GM18861 (cell line): Measurements from ENCODE around the gene TOGARAM1.

ENCODE experiments used
- ATAC-seq: cut with Tn5 transposase; IDR thresholded peaks from one replicate; pipeline ENCODE4 v1.9.1; 2021; ENCODE audit not compliant: unreplicated experiment

Gene TOGARAM1

DNA sequence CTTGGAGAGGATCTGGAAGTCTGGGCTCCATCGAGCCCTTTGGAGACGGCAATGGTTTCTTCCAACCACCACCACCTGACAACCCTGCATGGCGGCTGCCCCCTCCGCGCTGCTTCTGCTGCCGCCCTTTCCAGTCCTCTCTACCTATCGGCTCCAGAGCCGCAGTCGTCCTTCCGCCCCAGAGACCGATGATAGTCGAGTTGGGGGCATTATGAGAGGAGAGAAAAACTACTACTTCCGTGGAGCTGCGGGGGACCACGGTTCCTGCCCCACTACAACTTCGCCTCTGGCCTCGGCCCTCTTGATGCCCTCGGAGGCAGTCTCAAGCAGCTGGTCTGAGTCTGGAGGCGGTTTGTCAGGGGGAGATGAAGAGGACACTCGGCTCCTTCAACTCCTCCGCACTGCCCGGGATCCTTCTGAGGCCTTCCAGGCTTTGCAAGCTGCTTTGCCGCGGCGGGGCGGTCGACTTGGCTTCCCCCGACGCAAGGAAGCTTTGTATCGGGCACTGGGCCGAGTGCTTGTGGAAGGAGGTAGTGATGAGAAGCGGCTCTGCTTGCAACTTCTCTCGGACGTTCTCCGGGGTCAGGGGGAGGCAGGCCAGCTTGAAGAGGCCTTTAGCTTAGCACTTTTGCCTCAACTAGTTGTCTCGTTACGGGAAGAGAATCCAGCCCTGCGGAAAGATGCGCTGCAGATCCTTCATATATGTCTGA, 499 bp downstream of the TOGARAM1 start:
- ATAC-seq, result peak; percentile 10

DNA sequence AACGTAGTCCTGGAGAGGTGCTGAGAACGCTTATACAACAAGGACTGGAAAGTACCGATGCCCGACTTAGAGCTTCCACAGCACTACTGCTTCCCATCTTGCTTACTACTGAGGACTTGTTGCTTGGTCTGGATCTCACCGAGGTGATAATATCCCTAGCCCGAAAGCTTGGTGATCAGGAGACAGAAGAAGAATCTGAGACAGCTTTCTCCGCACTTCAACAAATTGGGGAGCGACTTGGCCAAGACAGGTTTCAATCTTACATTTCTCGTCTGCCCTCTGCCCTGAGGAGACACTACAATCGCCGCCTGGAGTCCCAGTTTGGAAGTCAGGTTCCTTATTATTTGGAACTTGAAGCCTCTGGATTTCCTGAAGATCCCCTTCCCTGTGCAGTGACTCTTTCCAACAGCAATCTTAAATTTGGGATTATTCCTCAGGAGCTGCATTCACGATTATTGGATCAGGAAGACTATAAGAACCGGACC, 1.1 kb downstream of the TOGARAM1 start:
- no peak for ATAC-seq

DNA sequence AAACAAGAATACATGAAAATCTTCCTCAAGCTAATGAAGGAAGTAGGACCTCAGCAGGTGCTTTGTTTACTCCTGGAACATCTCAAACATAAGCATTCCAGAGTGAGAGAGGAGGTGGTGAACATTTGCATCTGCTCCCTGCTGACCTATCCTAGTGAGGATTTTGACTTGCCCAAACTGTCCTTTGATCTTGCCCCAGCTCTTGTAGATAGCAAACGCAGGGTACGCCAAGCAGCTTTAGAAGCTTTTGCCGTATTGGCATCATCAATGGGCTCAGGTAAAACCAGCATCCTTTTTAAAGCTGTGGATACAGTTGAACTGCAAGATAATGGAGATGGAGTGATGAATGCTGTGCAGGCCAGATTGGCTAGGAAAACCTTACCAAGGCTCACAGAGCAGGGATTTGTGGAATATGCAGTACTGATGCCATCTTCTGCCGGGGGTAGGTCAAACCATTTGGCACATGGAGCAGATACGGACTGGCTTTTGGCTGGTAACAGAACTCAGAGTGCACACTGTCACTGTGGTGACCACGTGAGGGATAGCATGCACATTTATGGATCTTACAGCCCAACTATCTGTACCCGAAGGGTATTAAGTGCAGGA, 1.9 kb downstream of the TOGARAM1 start:
- no peak for ATAC-seq

DNA sequence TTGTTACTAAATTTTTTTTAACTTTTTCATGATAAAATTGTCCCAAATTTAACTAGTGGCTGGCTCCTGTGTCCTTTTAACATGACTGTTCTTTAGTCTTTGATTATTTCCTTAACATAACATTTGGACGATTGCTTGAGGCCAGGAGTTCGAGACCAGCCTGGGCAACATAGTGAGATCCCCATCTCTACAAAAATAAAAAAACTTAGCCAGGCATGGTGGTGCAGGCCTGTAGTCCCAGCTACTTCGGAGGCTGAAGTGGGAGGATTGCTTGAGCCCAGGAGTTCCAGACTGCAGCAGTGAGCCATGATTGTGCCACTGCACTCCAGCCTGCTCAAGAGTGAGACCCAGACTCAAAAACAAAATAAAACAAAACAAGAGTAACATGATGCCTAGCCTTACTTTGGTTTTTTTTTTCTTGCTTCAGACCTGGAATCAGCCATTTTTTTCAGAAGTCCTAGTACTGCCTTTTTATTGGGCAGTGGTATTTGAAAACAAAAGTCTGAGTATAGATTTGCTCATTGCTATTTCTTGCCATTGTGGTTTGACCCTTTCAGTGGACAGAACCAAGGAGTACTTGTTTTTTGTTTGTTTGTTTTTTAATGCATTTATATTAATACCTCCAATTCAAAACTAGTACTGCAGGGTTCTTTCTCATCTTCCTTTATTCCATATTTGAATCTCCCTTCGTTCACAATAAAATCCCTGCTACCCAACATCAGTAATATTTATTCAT, 4.8 kb downstream of the TOGARAM1 start:
- no peak for ATAC-seq

DNA sequence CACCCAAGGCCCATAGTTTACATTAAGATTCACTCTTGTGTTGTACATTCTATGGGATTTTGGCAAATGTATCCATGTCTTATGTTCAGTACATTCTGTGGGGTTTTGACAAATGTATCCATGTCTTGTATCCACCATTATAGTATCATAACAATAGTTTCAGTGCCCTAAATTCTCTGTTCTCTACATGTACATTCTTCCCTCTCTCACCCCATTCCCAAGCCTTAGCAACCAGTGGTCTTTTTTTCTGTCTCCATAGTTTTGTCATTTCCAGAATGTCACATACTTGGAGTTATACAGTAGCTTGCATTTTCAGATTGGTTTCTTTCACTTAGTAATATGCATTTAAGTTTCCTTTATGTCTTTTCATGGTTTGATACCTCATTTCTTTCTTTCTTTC, 6.7 kb downstream of the TOGARAM1 start:
- no peak for ATAC-seq

DNA sequence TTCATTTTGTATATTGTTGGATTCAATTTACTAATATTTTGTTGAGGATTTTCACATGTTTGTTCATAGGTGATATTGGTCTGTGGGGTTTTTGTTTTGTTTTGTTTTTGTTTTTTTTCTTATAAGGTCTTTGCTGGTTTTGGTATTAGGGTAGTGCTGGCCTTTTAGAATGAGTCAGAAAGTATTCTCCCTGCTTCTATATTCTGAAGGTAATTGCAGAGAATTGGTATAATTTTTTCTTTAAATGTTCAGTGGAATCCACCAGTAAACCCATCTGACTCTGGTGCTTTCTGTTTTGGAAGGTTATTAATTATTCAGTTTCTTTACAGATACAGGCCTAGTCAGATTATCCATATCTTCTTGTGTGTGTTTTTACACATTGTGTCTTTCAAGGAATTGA, 8.9 kb downstream of the TOGARAM1 start:
- ATAC-seq, result no peak

DNA sequence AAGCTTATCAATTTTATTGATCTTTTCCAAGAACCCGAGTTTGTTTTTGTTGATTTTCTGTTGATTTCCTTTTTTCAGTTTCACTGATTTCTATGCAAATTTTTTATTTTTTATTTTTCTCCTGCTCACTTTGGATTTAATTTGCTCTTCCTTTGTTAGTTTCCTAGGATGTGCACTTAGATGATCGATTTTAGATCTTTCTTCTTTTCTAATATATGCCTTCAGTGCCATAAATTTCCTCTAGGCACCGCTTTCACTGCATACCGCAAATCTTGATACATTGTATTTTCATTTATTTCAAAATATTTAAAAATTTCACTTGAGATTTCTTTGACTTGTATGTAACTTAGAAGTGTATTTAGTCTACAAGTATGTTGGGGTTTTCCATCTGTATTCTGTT, 9.5 kb downstream of the TOGARAM1 start:
- ATAC-seq, result no peak

DNA sequence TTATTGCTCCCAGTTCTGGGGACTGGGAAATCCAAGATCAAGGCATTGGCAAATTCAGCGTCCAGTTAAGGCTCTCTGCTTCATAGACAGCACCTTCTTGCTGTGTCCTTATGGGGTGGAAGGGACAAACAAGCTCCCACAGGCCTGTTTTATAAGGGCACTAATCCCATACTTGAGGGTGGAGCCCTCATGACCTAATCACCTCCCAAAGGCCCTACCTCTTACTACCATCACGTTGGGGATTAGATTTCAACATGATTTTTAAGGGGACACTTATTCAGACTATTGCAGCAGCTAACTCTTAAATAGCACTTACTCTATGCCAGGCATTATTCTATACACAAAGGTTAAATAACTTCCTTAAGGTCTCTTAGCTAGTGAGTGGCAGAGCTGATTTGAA, 17.3 kb downstream of the TOGARAM1 start:
- ATAC-seq, result no peak

DNA sequence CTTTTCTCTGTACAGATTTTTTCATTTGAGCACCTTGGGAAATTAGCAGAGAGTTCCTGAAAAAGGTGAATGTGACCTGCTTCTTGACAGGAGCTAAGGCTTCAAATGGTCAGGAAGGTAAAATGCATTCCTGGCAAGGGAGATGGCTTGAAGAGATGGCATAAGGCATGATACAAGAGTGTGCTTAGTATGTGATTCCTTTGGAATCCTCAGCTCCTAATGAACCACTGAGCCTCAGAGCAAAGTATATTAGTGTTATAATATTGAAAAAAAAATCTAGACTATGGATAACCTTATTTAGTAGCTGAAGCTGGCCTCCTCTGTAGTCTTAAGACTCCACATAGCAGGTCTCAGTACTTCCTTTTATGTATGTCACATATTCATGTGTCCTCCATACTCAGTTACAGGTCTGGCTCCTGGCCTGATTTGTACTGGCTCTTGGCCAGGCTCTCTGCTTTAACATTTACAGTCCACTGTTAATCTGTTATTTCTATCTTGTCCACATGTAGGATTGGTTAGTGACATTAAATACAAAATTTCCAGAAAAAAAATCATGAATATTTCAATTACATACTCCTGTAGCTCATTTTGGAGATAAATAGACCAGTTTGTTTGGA, 17.9 kb downstream of the TOGARAM1 start:
- ATAC-seq, result no peak

DNA sequence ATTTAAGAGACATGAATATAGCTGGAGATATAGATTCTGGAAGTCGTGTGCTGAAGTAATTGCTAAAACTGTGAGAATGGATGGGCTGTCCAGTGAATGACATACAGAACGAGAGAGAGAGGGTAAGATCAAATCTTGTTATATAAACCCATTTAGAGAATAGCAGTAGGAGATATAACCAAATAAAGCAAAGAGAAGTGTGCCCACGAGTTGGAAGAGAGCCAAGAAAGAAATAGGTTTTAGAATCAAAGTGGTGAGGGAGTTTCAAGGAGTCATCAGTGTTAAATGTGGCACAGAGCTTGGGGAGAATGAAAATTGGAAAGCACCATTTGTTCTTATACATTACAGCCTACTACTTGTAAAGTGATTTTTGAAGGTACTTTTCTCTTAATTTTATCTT, 19.2 kb downstream of the TOGARAM1 start:
- ATAC-seq, result no peak

DNA sequence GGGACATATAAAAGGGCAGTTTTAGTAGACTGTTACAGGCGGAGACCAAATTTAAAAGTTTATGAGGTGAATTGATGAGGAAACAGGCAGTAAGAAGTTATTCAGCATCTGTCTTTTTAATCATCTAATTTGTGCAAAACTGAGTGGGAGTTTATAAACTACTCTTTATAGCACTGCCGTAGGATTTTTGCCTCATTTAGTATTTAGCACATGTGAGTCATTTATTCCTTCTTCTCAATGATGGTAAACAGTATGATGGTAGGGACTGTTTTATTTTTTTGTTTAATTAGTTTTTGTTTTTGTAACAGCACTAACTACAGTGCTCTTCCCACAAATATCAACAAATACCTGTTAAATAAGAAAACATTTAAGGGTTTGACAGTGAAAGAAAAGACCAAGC, 20.6 kb downstream of the TOGARAM1 start:
- no peak for ATAC-seq

DNA sequence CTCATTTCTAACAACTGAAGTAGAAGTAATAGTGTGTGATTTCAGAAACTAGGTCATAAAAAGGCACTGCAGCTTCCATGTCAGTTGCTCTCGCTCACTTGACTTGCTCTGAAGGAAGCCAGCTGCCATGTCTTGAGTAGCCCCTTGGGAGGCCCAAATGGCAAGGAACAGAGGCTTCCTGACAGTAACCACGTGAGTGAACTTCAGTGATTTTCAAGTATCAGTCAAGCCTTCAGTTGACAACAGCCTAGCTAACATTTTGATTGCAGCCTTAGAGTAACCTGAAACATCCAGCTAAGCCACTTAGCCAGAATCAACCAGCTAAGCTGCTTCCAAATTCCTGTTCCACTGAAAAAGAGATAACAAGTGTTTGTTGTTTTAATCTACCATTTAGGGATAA, 26.7 kb downstream of the TOGARAM1 start:
- ATAC-seq, result no peak

DNA sequence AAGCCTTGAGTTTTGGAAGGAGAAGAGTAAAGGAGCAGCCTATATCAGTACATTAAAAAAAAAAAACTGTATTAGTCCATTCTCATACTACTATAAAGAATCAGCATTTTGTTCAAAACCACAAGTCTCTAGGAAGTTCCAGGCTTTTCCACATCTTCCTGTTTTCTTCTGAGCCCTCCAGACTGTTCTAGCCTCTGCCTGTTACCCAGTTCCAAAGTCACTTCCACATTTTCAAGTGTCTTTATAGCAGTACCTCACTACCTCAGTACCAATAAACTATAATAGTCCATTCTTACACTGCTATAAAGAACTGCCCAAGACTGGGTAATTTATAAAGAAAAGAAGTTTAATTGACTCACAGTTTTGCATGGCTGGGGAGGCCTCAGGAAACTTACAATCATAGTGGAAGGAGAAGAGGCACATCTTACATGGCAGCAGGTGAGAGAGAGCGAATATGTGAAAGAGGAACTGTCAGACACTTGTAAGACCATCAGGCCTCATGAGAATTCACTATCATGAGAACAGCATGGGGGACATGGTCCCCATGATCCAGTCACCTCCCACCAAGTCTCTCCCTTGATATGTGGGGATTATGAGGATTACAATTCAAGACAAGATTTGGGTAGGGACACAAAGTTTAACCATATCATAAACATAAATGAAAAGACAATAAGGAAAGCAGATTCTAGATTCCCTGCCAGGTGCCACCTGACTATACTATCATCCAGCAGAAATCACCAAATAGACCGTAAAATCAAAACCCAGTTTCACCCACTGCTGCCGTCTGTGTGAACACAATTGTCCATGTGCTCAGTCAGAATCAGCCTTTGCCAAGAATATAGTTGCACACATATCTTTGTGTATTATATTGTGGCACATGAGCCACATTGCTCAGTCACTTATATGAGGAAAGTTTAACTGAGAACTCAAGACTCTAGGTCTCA, 27.8 kb downstream of the TOGARAM1 start:
- ATAC-seq, result no peak

DNA sequence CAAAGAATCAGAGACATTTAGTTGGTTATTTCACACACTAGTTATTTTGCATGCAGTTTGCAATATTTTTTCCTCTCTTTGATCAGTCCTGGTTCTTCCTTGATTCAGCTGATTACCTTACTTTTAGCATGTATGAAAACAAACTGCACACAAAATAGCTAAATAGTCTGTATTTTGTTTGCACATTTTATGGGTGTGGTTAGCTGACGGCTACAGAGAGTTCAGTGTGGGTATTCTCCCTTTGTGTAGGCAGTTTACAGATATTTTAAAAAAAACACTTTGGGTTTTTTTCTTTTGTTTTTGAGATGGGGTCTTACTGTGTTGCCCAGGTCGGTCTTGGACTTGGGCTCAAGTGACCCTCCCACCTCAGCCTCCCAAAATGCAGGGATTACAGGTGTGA, 28.5 kb downstream of the TOGARAM1 start:
- ATAC-seq, result no peak

DNA sequence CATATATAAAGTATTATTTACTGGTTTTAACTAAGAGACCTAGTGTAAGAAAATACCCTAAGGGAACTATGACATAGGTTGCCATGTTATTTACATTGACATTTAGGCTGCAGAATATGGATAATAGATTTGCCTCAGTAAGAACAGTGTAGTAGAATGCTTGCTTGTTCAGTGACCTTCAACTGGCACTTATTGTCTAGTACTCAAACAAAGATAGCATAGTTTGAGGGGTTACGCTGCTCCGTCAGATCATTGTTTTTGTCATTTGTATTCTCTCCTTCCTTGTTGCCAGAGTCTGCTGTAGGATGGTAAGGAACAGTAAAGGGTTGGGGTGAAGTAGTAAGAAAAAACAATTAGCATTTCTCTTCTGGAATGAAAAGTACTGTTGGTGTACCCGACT, 33.2 kb downstream of the TOGARAM1 start:
- ATAC-seq, result no peak

DNA sequence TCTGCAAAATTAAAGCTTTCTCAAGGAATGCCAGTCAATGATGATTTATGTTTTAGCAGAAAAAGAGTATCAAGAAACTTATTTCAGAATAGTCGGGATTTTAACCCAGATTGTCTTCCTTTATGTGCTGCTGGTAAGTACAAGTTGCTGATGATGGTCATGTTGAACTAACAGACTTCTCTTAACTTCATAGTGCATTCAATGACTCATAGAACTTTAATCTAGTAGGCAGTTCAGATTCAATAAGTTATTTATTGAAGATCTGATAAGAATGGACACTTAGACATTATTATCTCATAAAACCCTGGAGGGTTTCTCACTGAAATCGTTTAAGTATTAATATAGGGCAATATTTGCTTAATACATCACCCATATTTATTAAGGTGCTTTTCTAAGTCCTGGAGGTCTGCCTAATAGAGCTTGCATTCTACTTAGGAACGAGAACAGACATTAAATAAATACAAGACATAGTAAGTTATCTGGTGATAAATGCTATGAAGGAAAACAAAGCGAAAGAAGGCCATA, 33.8 kb downstream of the TOGARAM1 start:
- no peak for ATAC-seq

DNA sequence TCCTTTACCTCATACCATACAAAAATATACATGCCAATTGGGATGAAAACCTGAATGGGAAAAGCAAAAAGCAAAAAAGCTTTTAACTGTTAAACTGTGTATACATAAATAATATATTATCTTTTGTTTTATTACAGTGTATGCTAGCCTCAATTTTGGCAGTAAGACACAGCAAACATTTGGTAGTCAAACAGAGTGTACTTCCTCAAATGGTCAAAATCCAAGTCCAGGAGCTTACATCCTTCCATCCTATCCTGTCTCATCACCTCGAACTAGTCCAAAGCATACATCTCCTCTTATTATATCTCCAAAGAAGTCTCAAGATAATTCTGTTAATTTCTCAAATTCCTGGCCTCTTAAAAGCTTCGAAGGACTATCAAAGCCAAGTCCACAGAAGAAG, 41.9 kb downstream of the TOGARAM1 start:
- no peak for ATAC-seq

DNA sequence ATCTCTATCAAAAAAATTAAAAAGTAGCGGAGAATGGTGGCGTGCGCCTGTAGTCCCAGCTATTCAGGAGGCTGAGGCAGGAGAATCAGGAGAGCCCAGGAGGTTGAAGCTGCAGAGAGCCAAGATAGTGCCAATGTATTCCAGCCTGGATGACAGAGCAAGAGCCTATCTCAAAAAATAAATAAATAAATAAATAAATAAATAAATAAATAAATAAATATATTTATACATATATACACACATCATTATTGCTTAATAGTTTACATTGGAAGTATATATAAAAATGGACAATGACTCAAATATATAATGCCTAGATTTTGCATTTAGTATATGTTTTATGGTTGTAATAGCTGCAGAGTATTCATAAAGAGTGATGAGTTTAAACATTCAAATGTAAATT, 53.1 kb downstream of the TOGARAM1 start:
- no peak for ATAC-seq

DNA sequence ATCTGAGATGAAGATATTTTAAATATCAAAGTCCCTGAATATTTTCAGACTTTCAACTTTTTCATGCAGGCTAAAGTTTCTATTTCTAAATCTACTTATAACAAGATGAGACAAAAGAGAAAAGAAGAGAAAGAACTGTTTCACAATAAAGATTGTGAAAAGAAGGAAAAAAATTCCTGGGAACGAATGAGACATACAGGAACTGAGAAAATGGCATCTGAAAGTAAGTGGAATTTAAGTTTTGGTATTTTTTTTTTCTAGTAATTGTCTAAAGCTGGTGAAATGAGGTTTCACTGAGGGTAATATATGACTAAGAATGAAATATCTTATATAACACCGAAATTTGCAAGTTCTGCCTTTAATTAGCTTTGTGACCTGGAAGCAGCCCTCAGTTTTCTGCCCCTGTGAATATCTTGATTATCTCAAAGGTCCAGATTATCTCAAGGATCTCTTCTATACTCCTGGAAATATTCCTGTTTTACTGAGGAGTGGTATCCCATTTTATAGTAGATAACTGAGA, 66.2 kb downstream of the TOGARAM1 start:
- no peak for ATAC-seq

DNA sequence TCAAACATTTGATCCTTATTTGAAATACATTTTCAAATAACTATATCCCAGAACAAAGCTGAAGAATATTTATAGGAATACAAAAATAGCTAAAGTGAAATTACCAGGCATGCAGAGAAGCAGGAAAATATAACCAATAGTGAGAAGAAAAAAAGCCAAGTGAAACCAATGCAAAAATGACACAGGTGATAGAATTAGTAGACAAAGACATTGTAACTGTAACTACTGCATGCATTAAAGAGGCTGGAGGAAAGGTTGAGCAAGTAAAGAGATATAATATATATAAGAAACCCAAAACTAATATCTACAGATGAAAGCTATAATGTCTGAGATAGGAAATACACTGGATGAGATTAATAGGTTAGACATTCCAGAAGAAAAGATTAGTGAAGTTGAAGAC, 72.7 kb downstream of the TOGARAM1 start:
- no peak for ATAC-seq
